HepG2 (cell line): ENCODE measurements around the gene ZNF747.

ENCODE experiments used
- CHD4 ChIP-seq: fragments of 200-600 bp; sonication (generic); IDR thresholded peaks from 2 replicates; pipeline ENCODE4 v1.7.0; 2017; ENCODE audit warnings: mild to moderate bottlenecking, low read length, borderline replicate concordance
- CTCF ChIP-seq: sonication (generic); formaldehyde crosslinking; IDR thresholded peaks from 2 replicates; pipeline ENCODE4 v1.5.0; 2020; ENCODE audit warnings: mild to moderate bottlenecking, missing genetic modification reagents, moderate library complexity
- E2F5 ChIP-seq: sonication (generic); formaldehyde crosslinking; conservative IDR thresholded peaks from 2 replicates; pipeline ENCODE4 v1.4.0; 2020; ENCODE audit warnings: missing genetic modification reagents
- HOXA7 ChIP-seq: sonication (generic); formaldehyde crosslinking; IDR thresholded peaks from 2 replicates; pipeline ENCODE4 v1.8.1; 2022; ENCODE audit warnings: mild to moderate bottlenecking, missing genetic modification reagents, moderate library complexity
- NONO ChIP-seq, 2 experiments: fragments of 450-650 bp in 1 of 2; sonication (generic) in 1 of 2; formaldehyde crosslinking in 1 of 2; IDR thresholded peaks in 1 of 2; conservative IDR thresholded peaks in 1 of 2; 2 replicates each; pipeline versions ENCODE4 v1.6.1 to v1.8.0; 2017 to 2022; ENCODE audit warnings: mild to moderate bottlenecking in 1 of 2, missing genetic modification reagents in 1 of 2, moderate library complexity in 1 of 2
- PRDM10 ChIP-seq: sonication (generic); formaldehyde crosslinking; IDR thresholded peaks from 2 replicates; pipeline ENCODE4 v1.4.0; 2020; ENCODE audit warnings: low read depth, missing genetic modification reagents
- ZNF205 ChIP-seq: IDR thresholded peaks from 2 replicates; pipeline ENCODE4 v1.6.1; 2018; ENCODE audit warnings: missing biosample characterization, missing genetic modification reagents
- ZNF543 ChIP-seq: sonication (generic); formaldehyde crosslinking; IDR thresholded peaks from 2 replicates; pipeline ENCODE4 v1.4.0; 2020; ENCODE audit warnings: mild to moderate bottlenecking, missing genetic modification reagents
- ZNF567 ChIP-seq: sonication (generic); formaldehyde crosslinking; IDR thresholded peaks from 2 replicates; pipeline ENCODE4 v1.8.1; 2023; ENCODE audit warnings: mild to moderate bottlenecking, missing genetic modification reagents, borderline replicate concordance
- ZNF660 ChIP-seq: sonication (generic); formaldehyde crosslinking; IDR thresholded peaks from 2 replicates; pipeline ENCODE4 v1.5.1; 2020; ENCODE audit warnings: mild to moderate bottlenecking, low read depth, missing genetic modification reagents, borderline replicate concordance
- TF ChIP-seq, protein P1 (sequence below): sonication (generic); formaldehyde crosslinking; conservative IDR thresholded peaks from 2 replicates; pipeline ENCODE4 v1.4.0; 2020; ENCODE audit warnings: missing genetic modification reagents

GRCh38 chr16:30530163-30531037, 4.3 kb downstream of the ZNF747 start:
- no peak for TF ChIP-seq CHD4
- no peak for TF ChIP-seq PRDM10
- TF ChIP-seq, protein P1, sequence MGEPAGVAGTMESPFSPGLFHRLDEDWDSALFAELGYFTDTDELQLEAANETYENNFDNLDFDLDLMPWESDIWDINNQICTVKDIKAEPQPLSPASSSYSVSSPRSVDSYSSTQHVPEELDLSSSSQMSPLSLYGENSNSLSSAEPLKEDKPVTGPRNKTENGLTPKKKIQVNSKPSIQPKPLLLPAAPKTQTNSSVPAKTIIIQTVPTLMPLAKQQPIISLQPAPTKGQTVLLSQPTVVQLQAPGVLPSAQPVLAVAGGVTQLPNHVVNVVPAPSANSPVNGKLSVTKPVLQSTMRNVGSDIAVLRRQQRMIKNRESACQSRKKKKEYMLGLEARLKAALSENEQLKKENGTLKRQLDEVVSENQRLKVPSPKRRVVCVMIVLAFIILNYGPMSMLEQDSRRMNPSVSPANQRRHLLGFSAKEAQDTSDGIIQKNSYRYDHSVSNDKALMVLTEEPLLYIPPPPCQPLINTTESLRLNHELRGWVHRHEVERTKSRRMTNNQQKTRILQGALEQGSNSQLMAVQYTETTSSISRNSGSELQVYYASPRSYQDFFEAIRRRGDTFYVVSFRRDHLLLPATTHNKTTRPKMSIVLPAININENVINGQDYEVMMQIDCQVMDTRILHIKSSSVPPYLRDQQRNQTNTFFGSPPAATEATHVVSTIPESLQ (CRISPR knock-in tag): no peak
- no peak for TF ChIP-seq ZNF205 (CRISPR knock-in tag)
- no peak for TF ChIP-seq ZNF543
- no peak for TF ChIP-seq HOXA7 (CRISPR knock-in tag)
- no peak for TF ChIP-seq CTCF (CRISPR knock-in tag)
- no peak for TF ChIP-seq NONO (IDR thresholded peaks at IDR 0.05)
- TF ChIP-seq NONO (CRISPR knock-in tag; conservative IDR thresholded peaks at IDR 0.05): no peak
- TF ChIP-seq ZNF567 (CRISPR knock-in tag): no peak
- TF ChIP-seq ZNF660 (CRISPR knock-in tag): no peak
- TF ChIP-seq E2F5: no peak
